Prostate gland (tissue), 2 donors: ENCODE results near the gene BAX. TPM values are rescaled to one million over a fixed set of nuclear protein-coding genes. Genes with fewer than 3 reads are reported as not detected.
A peak's percentile ranks its signal among the peaks of the same experiment; 100 is the strongest.

ENCODE experiments used
- DNase-seq: peaks from one replicate; pipeline ENCODE4 v3.0.0-alpha.2; 2019; ENCODE audit warnings: low spot score
- H3K27ac ChIP-seq, 2 donors: fragments of 200-600 bp; sonication (generic); 2 replicates each; pipeline ENCODE4 v1.5.1; 2017 to 2019
- H3K27me3 ChIP-seq: fragments of 200-600 bp; sonication (generic); replicated peaks from 2 replicates; pipeline ENCODE4 v1.5.1; 2019; ENCODE audit not compliant: insufficient read depth
- H3K36me3 ChIP-seq, 2 donors: fragments of 200-600 bp; sonication (generic); 1 replicate in 1 of 2; 2 replicates in 1 of 2; pipeline versions ENCODE4 v1.5.1 to v1.8.1; 2017 to 2019
- H3K4me1 ChIP-seq: fragments of 200-600 bp; sonication (generic); replicated peaks from 2 replicates; pipeline ENCODE4 v1.5.1; 2019
- H3K4me3 ChIP-seq, 2 donors: fragments of 200-600 bp; sonication (generic); 2 replicates each; pipeline ENCODE4 v1.5.1; 2017 to 2019
- H3K9me3 ChIP-seq: fragments of 200-600 bp; sonication (generic); 2 replicates; pipeline ENCODE4 v1.5.1; 2017
- POLR2A ChIP-seq: fragments of 450-650 bp; IDR thresholded peaks from one replicate; pipeline ENCODE4 v1.6.1; 2016; ENCODE audit warnings: antibody characterized with exemption, mild to moderate bottlenecking
- POLR2AphosphoS5 ChIP-seq: sonication (generic); formaldehyde crosslinking; IDR thresholded peaks from one replicate; pipeline ENCODE4 v1.6.1; 2017; ENCODE audit warnings: antibody characterized with exemption
- WGBS: methylation state at CpG from one replicate; pipeline ENCODE4 v1.1.5; 2018; 5-methylcytosine and 5-hydroxymethylcytosine counted together
- intact Hi-C: fragments of 100-400 bp; cut with DNase I; formaldehyde crosslinking; loops from one replicate; pipeline ENCODE4 v1.14.2; 2022
- total RNA-seq, 2 donors: library from RNA; depleted of rRNA; stranded (reverse); fragments of >200 nt; gene quantifications; one replicate each; pipeline ENCODE4 v1.1.0, GENCODE V29; 2016
- TF ChIP-seq, protein P1 (sequence below), 4 experiments: fragments of 200-600 bp in 2 of 4; fragments of 450-650 bp in 2 of 4; sonication (generic) in 2 of 4; IDR thresholded peaks; 1 replicate in 3 of 4; 2 replicates in 1 of 4; pipeline ENCODE4 v1.5.1; 2016 to 2019; ENCODE audit warnings: antibody characterized with exemption in 4 of 4, mild to moderate bottlenecking in 2 of 4, moderate library complexity in 2 of 4

The BAX gene
- total RNA-seq, 2 donors from 2014 or later, result 52.1 to 62.3 TPM

GRCh38 chr19:48950159-48950558 lies 4.5 kb upstream of the BAX start:
- TF ChIP-seq, protein P1, sequence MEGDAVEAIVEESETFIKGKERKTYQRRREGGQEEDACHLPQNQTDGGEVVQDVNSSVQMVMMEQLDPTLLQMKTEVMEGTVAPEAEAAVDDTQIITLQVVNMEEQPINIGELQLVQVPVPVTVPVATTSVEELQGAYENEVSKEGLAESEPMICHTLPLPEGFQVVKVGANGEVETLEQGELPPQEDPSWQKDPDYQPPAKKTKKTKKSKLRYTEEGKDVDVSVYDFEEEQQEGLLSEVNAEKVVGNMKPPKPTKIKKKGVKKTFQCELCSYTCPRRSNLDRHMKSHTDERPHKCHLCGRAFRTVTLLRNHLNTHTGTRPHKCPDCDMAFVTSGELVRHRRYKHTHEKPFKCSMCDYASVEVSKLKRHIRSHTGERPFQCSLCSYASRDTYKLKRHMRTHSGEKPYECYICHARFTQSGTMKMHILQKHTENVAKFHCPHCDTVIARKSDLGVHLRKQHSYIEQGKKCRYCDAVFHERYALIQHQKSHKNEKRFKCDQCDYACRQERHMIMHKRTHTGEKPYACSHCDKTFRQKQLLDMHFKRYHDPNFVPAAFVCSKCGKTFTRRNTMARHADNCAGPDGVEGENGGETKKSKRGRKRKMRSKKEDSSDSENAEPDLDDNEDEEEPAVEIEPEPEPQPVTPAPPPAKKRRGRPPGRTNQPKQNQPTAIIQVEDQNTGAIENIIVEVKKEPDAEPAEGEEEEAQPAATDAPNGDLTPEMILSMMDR (IDR thresholded peaks at IDR 0.05), result no peak
- TF ChIP-seq POLR2A, result no peak
- TF ChIP-seq POLR2AphosphoS5, result no peak
- Histone ChIP-seq H3K4me3 (no peak overlapping the region), H3K4me1 (no peaks in the 10 kb centered on the region), H3K27ac (no peak overlapping the region), H3K9me3 (no peaks in the 10 kb centered on the region), H3K27me3 (no peaks in the 10 kb centered on the region), H3K36me3 (no peaks in the 10 kb centered on the region)
- DNase-seq, result no peak
- intact Hi-C loops, result no loop called here
- 69% methylated on average over 3 of the region's 3 CpGs for WGBS

DNA sequence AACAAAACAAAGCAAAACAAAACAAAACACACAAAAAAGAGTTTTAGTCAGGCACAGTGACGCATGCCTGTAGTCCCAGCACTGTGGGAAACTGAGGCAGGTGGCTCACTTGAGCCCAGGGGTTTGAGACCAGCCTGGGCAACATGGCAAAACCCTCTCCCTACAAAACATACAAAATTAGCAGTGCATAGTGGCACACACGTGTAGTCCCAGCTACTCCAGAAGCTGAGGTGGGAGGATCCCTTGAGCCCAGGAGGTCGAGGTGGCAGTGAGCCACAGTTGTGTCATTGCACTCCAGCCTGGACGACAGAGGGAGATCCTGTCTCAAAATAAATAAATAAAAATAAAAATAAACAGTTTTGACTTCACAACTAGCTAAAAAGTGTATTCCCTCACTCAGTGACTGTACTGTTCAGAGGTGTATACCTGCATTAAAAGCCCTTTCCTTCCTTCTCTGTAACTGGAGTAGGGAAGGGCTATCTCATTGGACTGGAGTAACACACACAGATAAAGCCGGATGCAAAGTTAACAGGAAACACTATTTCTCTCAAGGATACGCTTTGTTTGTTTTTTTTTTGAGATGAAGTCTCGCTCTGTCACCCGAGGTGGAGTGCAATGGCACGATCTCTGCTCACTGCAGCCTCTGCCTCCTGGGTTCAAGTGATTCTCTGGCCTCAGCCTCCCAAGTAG lies 3.7 kb upstream of the BAX start:
- WGBS, result 42% methylated on average over 9 of the region's 9 CpGs
- TF ChIP-seq POLR2AphosphoS5, result no peak
- TF ChIP-seq, protein P1 (IDR thresholded peaks at IDR 0.05), result no peak
- TF ChIP-seq POLR2A, result no peak
- Histone ChIP-seq H3K4me1 (no peaks in the 10 kb centered on the region), H3K27ac (peak overlapping the region; percentile 8 to 41), H3K9me3 (no peaks in the 10 kb centered on the region), H3K4me3 (no peak overlapping the region), H3K27me3 (no peaks in the 10 kb centered on the region), H3K36me3 (no peaks in the 10 kb centered on the region)
- no peak for DNase-seq
- intact Hi-C loops, result no loop called here

- intact Hi-C loops, result no loop called here
- no peak overlapping the region for H3K4me3 ChIP-seq
- no peaks in the 10 kb centered on the region for H3K4me1 ChIP-seq
- no peaks in the 10 kb centered on the region for H3K27me3 ChIP-seq
- no peak overlapping the region for H3K27ac ChIP-seq
- no peak for TF ChIP-seq POLR2AphosphoS5
- TF ChIP-seq, protein P1 (IDR thresholded peaks at IDR 0.05), result no peak
- no peaks in the 10 kb centered on the region for H3K9me3 ChIP-seq
- DNase-seq, result no peak
- H3K36me3 ChIP-seq, result no peaks in the 10 kb centered on the region
- WGBS, result 86% methylated on average over 4 of the region's 4 CpGs
Observed at GRCh38 chr19:48953141-48953540, 1.5 kb upstream of the BAX start.

DNA sequence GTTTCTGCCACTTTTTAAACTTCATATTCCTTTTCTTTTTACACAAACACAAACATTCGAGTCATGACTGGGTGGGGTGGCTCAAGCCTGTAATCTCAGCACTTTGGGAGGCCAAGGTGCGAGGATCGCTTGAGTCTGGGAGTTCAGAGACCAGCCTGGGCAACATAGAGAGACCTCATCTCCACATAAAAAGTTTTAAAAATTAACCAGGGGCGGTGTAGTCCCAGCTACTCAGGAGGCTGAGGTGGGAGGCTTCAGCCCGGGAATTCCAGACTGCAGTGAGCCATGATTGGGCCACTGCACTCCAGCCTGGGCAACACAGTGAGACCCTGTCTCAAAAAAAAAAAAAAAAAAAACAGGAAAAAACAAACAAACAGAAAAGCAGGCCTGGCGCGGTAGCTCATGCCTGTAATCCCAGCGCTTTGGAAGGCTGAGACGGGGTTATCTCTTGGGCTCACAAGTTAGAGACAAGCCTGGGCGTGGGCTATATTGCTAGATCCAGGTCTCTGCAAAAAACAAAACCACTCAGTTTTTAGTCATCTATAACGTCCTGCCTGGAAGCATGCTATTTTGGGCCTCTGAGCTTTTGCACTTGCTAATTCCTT lies 583 bp upstream of the BAX start:
- Histone ChIP-seq H3K9me3 (no peaks in the 10 kb centered on the region), H3K4me3 (peak overlapping the region; percentile 79 to 93), H3K27me3 (no peaks in the 10 kb centered on the region), H3K4me1 (no peaks in the 10 kb centered on the region), H3K27ac (peak overlapping the region; percentile 77 to 81), H3K36me3 (no peaks in the 10 kb centered on the region)
- WGBS, result 55% methylated on average over 11 of the region's 11 CpGs
- no peak for DNase-seq
- intact Hi-C loops, result no loop called here
- TF ChIP-seq POLR2A (no peak), POLR2AphosphoS5 (no peak)
- TF ChIP-seq, protein P1 (IDR thresholded peaks at IDR 0.05), result no peak
